ENCODE data around the gene ATF3.

- TF ChIP-seq SIN3A (IDR thresholded peaks at IDR 0.05; ENCODE audit: borderline replicate concordance, insufficient read depth, low read length) (no peak), TAF1 (IDR thresholded peaks at IDR 0.05; ENCODE audit: borderline replicate concordance, insufficient read depth, low read length) (no peak), REST (IDR thresholded peaks at IDR 0.05; ENCODE audit: insufficient read depth in 1 of 2, low read depth in 2 of 2, low read length in 2 of 2) (no peak), POLR2AphosphoS5 (IDR thresholded peaks at IDR 0.05; ENCODE audit: low read depth, low read length) (no peak)
These were observed 45.8 kb upstream of the ATF3 start for GRCh38 chr1:212562771-212563170.

Data from PFSK-1 (cell line).